IPS-11a (cell line): ENCODE results near the gene TPP1.

Experiments
- H3K4me3 ChIP-seq: one replicate; pipeline ENCODE4 v1.5.1; 2013; ENCODE audit warnings: low read depth, low read length, control low read depth

TPP1 gene

GRCh38 chr11:6647836-6648235, 28.6 kb upstream of the TPP1 start:
- no peak overlapping the region for H3K4me3 ChIP-seq

- H3K4me3 ChIP-seq = no peak overlapping the region
Measured at GRCh38 chr11:6646918-6647679, 27.9 kb upstream of the TPP1 start.

- no peak overlapping the region for H3K4me3 ChIP-seq
Measured at GRCh38 chr11:6646576-6646917, 27.3 kb upstream of the TPP1 start.

- H3K4me3 ChIP-seq = no peak overlapping the region
Measured at GRCh38 chr11:6646071-6646470, 26.8 kb upstream of the TPP1 start.

- H3K4me3 ChIP-seq = no peak overlapping the region
Measured at GRCh38 chr11:6642957-6643356, 23.7 kb upstream of the TPP1 start.

GRCh38 chr11:6640985-6641701, 21.9 kb upstream of the TPP1 start:
- H3K4me3 ChIP-seq = no peak overlapping the region

GRCh38 chr11:6640036-6640984, 21.1 kb upstream of the TPP1 start:
- H3K4me3 ChIP-seq = no peak overlapping the region

- no peak overlapping the region for H3K4me3 ChIP-seq
Measured at GRCh38 chr11:6638429-6638828, 19.2 kb upstream of the TPP1 start.

- H3K4me3 ChIP-seq = no peak overlapping the region
Measured at GRCh38 chr11:6637871-6638270, 18.6 kb upstream of the TPP1 start.

GRCh38 chr11:6636480-6636879, 17.3 kb upstream of the TPP1 start:
- no peak overlapping the region for H3K4me3 ChIP-seq

- H3K4me3 ChIP-seq = no peak overlapping the region
Measured at GRCh38 chr11:6635082-6635932, 16.1 kb upstream of the TPP1 start.

- no peak overlapping the region for H3K4me3 ChIP-seq
Measured at GRCh38 chr11:6634534-6634933, 15.3 kb upstream of the TPP1 start.

- H3K4me3 ChIP-seq = no peak overlapping the region
Measured at GRCh38 chr11:6633422-6634408, 14.5 kb upstream of the TPP1 start.

- no peak overlapping the region for H3K4me3 ChIP-seq
Measured at GRCh38 chr11:6632116-6633073, 13.2 kb upstream of the TPP1 start.

- H3K4me3 ChIP-seq = no peak overlapping the region
Measured at GRCh38 chr11:6631361-6631890, 12.2 kb upstream of the TPP1 start.

- peak overlapping the region; percentile 43 for H3K4me3 ChIP-seq
Measured at GRCh38 chr11:6630632-6631291, 11.5 kb upstream of the TPP1 start.

GRCh38 chr11:6629892-6630631, 10.8 kb upstream of the TPP1 start:
- H3K4me3 ChIP-seq = peak overlapping the region; percentile 43
